GM12874 (cell line): ENCODE measurements around the gene PERP.

ENCODE experiments used
- TF ChIP-seq, protein P1 (sequence below): IDR thresholded peaks from 2 replicates; pipeline ENCODE4 v1.5.1; 2011; ENCODE audit warnings: low read depth, mild to moderate bottlenecking, control low read depth, low read length, moderate library complexity; ENCODE audit not compliant: insufficient read depth

The PERP gene

DNA sequence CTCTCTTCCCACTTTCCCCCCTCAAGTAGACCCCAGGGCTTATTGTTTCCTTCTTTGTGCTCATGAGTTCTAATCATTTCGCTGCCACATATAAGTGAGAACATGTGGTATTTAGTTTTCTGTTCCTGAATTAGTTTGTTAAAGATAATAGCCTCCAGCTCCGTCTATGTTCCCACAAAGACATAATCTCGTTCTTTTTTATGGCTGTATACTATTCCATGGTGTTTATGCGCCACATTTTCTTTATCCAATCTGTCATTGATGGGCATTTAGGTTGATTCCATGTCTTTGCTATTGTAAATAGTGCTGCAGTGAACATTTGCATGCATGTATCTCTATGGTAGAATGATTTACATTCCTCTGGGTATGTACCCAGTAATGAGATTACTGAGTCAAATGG, 16.9 kb upstream of the PERP start:
- TF ChIP-seq, protein P1, sequence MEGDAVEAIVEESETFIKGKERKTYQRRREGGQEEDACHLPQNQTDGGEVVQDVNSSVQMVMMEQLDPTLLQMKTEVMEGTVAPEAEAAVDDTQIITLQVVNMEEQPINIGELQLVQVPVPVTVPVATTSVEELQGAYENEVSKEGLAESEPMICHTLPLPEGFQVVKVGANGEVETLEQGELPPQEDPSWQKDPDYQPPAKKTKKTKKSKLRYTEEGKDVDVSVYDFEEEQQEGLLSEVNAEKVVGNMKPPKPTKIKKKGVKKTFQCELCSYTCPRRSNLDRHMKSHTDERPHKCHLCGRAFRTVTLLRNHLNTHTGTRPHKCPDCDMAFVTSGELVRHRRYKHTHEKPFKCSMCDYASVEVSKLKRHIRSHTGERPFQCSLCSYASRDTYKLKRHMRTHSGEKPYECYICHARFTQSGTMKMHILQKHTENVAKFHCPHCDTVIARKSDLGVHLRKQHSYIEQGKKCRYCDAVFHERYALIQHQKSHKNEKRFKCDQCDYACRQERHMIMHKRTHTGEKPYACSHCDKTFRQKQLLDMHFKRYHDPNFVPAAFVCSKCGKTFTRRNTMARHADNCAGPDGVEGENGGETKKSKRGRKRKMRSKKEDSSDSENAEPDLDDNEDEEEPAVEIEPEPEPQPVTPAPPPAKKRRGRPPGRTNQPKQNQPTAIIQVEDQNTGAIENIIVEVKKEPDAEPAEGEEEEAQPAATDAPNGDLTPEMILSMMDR = no peak

DNA sequence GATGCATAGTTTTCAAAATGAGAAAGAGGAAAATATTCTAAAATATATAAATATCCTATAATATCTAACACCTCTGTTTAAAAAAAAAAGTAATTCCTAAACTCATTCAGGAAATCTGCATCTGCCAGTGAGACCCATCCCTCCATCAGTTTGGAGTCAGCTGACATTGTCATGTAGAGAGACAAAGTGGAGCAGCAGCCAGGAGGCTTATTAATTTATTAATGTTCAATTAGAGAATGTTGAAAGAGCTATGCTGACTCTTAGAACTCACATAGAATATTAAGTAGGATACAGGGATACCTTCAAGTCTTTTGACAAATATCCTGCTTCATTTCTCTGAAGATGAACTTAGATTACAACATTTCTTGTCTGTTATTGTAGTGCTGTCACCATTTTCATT, 12.8 kb upstream of the PERP start:
- TF ChIP-seq, protein P1 = no peak

DNA sequence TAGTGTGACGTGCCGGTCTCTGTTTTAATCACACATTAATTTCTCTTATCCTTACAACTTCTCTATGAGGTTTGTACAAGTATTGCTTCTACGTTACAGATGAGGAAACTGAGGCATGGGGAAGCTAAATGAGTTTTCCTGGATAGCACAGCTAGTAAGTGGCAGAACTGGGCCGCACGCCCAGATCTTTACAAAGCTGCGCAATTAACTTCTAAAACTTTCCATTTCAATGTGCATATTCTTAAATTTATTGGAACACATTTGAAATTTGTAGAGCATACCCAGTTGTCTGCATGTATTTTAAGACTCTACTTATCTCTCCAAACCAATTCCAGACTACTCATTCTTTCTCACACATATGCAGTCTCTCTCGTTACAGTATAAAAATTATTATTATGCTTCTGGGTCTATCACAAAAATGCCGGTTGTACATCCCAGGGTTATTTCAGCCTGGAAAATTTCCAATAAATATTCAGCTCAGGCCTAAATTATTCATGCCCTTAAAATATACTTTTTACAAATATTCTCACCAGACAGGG, 10.2 kb upstream of the PERP start:
- TF ChIP-seq, protein P1 = no peak

DNA sequence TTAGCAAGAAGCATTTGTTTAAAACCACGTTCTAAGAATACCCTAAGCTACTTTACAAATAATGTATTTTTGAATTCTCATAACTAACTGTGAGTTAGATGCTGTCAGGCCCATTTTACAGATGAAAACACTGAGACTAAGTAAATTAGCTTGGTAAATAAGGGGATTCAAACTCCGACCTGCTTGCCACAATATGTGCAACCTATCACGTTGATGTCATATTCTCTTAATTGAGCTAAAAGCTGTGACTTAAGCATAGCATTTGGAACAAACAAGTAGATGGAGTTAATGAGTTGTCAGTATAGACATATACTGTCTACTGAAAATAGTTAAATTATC, 9.4 kb upstream of the PERP start:
- TF ChIP-seq, protein P1 = no peak

DNA sequence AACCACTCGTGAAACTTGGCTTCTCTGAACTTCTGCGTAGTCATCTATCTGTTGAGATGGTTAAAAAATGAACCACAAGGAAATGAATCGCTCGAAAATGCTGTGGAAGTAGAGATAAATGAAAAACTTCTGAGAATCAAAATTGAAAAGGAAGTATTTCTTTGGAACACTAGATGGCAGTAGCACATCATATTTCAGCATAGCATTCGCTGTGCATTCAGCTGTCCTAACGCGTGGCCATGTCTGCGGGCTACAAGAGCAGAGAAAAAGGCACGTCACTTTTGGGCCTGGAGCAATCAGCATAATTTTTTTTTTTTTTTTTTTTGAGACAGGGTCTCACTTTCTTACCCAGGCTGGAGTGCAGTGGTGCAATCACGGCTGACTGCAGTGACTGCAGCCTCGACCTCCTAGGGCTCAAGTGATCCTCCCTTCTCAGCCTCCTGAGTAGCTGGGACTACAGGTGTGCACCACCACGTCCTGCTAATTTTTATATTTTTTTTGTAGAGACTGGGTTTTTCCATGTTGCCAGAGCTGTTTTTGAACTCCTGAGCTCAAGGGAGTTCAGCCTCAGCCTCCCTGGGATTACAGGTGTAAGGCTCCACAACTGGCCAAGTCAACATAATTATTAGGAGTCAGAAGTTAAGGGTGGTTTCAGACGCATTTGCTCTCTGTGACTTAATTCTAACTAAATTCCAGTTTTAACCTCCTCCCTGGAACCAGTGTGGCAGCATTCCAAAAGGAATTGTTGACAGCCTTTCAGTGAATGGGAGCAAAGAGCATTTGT, 8.8 kb upstream of the PERP start:
- TF ChIP-seq, protein P1 = peak; percentile 38; the same call in 1 of the 2 replicates

DNA sequence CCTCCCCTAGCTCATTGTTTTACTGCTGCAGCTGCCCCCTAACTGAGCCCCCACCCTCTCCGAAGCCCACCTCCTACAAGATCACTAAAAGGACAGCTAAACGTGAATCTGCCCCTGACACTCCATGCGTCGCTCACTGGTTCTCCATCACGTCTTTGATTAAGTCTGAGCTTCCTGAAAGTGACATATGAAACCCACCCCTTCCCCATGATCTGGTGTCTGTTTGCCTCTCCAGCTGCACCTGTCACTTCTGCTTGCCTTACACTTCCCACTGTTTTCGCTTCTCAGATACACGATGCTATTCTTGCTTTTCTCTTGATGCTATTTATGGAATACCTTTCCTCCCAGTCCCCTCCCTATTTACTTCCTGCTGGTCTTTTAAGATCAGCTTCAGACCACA, 8.0 kb upstream of the PERP start:
- TF ChIP-seq, protein P1 = no peak

DNA sequence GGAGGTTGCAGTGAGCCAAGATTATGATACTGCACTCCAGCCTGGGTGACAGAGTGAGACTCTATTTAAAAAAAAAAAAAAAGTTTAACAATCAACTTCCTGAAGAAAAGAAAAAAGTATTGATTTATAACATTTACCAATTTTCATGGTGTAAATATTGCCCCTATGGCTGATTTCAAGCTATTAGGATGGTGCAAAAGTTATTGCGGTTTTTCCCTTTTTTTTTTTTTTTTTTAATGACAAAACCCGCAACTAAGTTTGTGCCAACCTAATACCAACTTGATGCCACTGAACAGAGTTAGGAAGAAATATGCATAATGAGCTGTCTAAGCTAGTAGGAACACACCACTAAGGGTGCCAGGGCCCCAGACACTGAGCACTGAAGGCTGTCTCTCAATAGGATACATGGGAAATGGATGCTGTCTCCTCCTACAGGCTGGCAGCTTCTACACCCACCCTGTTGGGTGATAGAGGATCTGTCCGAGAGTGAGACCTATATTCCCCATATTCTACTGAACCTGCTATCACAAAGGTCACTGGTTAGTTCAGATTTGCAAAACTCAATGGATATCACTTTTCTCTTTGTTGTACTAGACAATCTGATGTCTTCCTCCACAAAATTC, 6.5 kb upstream of the PERP start:
- TF ChIP-seq, protein P1 = no peak
